IgD-negative memory B cell (primary cell): ENCODE data around the gene RSF1. TPM values are rescaled to one million over a fixed set of nuclear protein-coding genes. Genes with fewer than 3 reads are reported as not detected.
"Not testable (repeated sequence)": the region's sequence is repeated elsewhere in the genome, so short reads cannot be mapped to it uniquely, and the experiment has no call there.

Experiments
- H3K27ac Mint-ChIP-seq, 3 donors: one replicate each; pipeline ENCODE4 v1.8.0; 2020 to 2022; ENCODE audit warnings: mild to moderate bottlenecking in 3 of 3, mixed read lengths in 3 of 3, moderate library complexity in 1 of 3
- H3K27me3 Mint-ChIP-seq: one replicate; pipeline ENCODE4 v1.8.0; 2021; ENCODE audit warnings: mixed read lengths
- H3K36me3 Mint-ChIP-seq: one replicate; pipeline ENCODE4 v1.8.0; 2020; ENCODE audit warnings: mild to moderate bottlenecking, mixed read lengths
- H3K4me1 Mint-ChIP-seq, 3 donors: one replicate each; pipeline ENCODE4 v1.8.0; 2020 to 2022; ENCODE audit warnings: mixed read lengths in 3 of 3, mild to moderate bottlenecking in 1 of 3
- H3K4me3 Mint-ChIP-seq, 4 donors: one replicate each; pipeline ENCODE4 v1.8.0; 2020 to 2022; ENCODE audit warnings: mild to moderate bottlenecking in 4 of 4, mixed read lengths in 4 of 4, moderate library complexity in 3 of 4
- H3K9me3 Mint-ChIP-seq, 3 donors: one replicate each; pipeline ENCODE4 v1.8.0; 2020 to 2021; ENCODE audit warnings: mixed read lengths in 3 of 3, mild to moderate bottlenecking in 1 of 3
- polyA plus RNA-seq: library from polyadenylated mRNA; unstranded; fragments of 300-500 nt; fragmentation: Illumina TruSeq; gene quantifications from one replicate; pipeline ENCODE4 v1.2.3, GENCODE V29; 2021

Gene RSF1
- polyA plus RNA-seq = 57.0 TPM

- peaks cover 27 to 35% (median 31%) of the 10 kb centered on the region in 3 donors for H3K4me1 Mint-ChIP-seq
- H3K4me3 Mint-ChIP-seq = peak within 1 kb of the TSS; percentile 87 to 100 (median 99)
- H3K36me3 Mint-ChIP-seq = no peaks in the 10 kb centered on the region
- no peaks in the 10 kb centered on the region for H3K9me3 Mint-ChIP-seq
- H3K27me3 Mint-ChIP-seq = no peaks in the 10 kb centered on the region
- peak within 1 kb of the TSS; percentile 88 to 95 (median 92) for H3K27ac Mint-ChIP-seq
Measured at GRCh38 chr11:77820565-77821348, at the start of gene RSF1, which contains the start of gene AAMDC. Gene RSF1, minus strand, starts transcription at chr11:77820722. Its CDS starts 8 bp downstream, at chr11:77820714. Gene AAMDC, plus strand, starts transcription at chr11:77821144. Its CDS starts 21,353 bp downstream, at chr11:77842497.

DNA sequence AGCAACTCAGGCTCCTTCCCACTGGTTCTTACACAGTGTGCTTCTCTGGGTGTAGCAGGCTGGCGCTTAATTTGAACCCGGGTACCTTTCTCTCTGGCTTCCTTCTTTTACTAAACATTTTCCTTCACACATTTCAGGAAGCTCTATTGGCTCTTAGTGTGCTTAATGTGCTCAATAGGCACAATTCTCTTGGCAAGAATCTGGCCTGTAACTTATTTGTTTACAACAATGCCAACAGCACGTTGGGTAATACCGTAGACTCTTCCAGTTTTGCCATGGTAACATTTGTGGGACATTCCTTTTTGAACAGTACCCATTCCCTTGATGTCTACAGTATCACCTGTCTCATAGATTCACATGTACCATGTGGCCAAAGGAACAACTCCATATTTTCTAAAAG, 48.2 kb upstream of the RSF1 start:
- no peak overlapping the region for H3K27ac Mint-ChIP-seq
- no peaks in the 10 kb centered on the region for H3K27me3 Mint-ChIP-seq
- peaks cover 6% of the 10 kb centered on the region for H3K36me3 Mint-ChIP-seq
- no peaks in the 10 kb centered on the region for H3K9me3 Mint-ChIP-seq
- no peak overlapping the region for H3K4me3 Mint-ChIP-seq
- peaks cover 0 to 1% (median 0%) of the 10 kb centered on the region in 3 donors for H3K4me1 Mint-ChIP-seq

DNA sequence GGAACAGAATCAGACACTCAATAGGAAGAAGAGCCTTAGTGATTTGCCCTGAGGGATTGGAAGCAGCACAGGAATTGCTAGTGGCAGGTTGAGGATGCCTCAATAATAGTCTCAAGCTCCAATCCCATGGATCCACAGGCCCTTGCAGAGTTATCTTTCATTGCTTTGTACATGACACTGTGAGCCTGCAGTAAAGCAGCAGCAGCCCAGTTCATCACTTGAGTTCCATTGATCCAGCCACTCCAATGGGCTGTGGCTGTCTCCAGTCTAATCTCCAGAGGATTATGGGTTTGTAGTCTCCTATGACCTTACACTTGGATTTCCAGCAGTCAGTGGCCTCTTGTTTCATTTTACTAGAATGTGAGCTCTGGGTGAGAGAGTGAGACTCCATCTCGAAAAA, 45.8 kb upstream of the RSF1 start:
- no peak overlapping the region for H3K27ac Mint-ChIP-seq

DNA sequence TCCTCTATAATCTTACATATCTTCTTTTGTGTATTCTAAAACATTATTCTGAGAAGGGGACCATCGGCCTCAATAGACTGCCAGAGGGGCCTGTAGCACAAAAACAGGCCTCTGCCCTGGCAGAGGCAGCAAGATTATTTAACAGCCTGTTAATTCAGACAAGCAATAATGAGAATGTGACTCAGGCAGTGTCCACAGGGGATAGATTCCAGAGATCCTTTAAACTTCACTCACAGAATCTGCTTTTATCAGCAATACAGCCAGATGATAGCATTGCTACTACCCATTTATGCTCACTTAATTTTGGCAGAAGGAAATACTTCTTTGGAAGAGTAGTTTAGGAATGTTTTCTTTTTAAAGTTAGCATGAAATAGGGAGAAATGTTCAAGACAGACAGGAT, 45.3 kb upstream of the RSF1 start:
- Mint-ChIP-seq H3K27ac (no peak overlapping the region), H3K36me3 (peaks cover 2% of the 10 kb centered on the region), H3K27me3 (no peaks in the 10 kb centered on the region), H3K4me1 (peaks cover 0 to 1% (median 0%) of the 10 kb centered on the region in 3 donors), H3K9me3 (no peaks in the 10 kb centered on the region), H3K4me3 (no peak overlapping the region)

More for the DNA sequence above, 45.8 kb upstream of the RSF1 start:
- no peak overlapping the region for H3K4me3 Mint-ChIP-seq
- H3K27me3 Mint-ChIP-seq = no peaks in the 10 kb centered on the region
- H3K9me3 Mint-ChIP-seq = no peaks in the 10 kb centered on the region
- peaks cover 0 to 1% (median 0%) of the 10 kb centered on the region in 3 donors for H3K4me1 Mint-ChIP-seq
- peaks cover 3% of the 10 kb centered on the region for H3K36me3 Mint-ChIP-seq

- not testable (repeated sequence) for H3K27ac Mint-ChIP-seq, H3K27me3 Mint-ChIP-seq, H3K4me3 Mint-ChIP-seq, H3K36me3 Mint-ChIP-seq, H3K9me3 Mint-ChIP-seq, H3K4me1 Mint-ChIP-seq
Measured at GRCh38 chr11:77861444-77861843, 40.9 kb upstream of the RSF1 start.

DNA sequence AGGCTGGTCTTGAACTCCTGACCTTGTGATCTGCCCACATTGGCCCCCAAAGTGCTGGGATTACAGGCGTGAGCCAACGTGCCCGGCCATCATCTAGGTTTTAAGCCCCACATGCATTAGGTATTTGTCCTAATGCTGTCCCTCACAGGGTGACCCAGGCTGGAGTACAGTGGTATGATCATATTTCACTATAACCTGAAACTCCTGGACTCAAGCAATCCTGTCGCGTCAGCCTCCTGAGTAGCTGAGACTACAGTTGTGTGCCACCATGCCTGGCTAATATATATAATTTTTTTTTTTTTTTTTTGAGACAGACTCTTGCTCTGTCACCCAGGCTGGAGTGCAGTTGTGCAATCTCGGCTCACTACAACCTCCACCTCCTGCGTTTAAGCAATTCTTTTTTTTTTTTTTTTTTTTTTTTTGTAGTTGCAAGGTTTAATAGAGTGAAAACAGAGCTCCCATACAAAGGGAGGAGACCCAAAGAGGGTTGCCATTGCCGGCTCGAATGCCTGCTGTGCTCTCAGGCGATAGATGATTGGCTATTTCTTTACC, 37.5 kb upstream of the RSF1 start:
- not testable (repeated sequence) for H3K4me3 Mint-ChIP-seq, H3K27me3 Mint-ChIP-seq, H3K27ac Mint-ChIP-seq, H3K4me1 Mint-ChIP-seq, H3K36me3 Mint-ChIP-seq
- H3K9me3 Mint-ChIP-seq = peaks cover 5 to 15% (median 13%) of the 10 kb centered on the region in 3 donors

DNA sequence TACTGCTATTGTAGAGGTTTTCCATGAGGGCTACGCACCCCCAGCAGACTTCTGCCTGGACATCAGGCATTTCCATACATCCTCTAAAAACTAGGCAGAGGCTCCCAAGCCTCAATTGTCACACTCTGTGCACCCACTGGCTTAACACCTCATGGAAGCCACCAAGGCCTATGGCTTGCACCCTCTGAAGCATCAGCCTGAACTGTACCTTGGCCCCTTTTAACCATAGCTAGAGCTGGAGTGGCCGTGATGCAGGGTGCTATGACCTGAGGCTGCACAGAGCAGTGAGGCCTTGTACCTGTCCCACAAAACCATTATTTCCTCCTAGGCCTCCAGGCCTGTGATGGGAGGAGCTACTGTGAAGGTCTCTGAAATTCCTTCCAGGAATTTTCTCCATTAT, 34.3 kb upstream of the RSF1 start:
- no peak overlapping the region for H3K27ac Mint-ChIP-seq
- peaks cover 12% of the 10 kb centered on the region for H3K36me3 Mint-ChIP-seq
- H3K4me3 Mint-ChIP-seq = no peak overlapping the region
- H3K9me3 Mint-ChIP-seq = peaks cover 5 to 16% (median 13%) of the 10 kb centered on the region in 3 donors
- H3K27me3 Mint-ChIP-seq = no peaks in the 10 kb centered on the region
- peaks cover 0 to 1% (median 0%) of the 10 kb centered on the region in 3 donors for H3K4me1 Mint-ChIP-seq

DNA sequence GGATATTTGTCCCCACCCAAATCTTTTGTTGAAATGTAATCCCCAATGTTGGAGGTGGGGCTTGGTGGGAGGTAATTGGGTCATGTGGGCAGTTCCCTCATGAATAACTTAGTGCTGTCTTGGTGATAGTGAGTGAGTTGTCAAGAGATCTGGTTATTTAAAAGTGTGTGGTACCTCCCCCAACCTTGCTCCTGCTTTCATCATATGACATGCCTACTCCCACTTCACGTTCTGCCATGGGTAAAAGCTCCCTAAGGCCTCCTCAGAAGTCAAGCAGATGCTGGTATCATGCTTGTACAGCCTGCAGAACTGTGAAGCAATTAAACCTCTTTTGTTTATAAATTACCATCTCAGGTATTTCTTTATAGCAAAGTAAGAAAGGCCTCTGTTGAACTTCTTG, 31.0 kb upstream of the RSF1 start:
- H3K27ac Mint-ChIP-seq = no peak overlapping the region
- peaks cover 4 to 14% (median 9%) of the 10 kb centered on the region in 3 donors for H3K9me3 Mint-ChIP-seq
- H3K36me3 Mint-ChIP-seq = peaks cover 19% of the 10 kb centered on the region

GRCh38 chr11:77843700-77844099, 23.2 kb upstream of the RSF1 start:
- not testable (repeated sequence) for H3K27me3 Mint-ChIP-seq, H3K4me3 Mint-ChIP-seq, H3K27ac Mint-ChIP-seq, H3K4me1 Mint-ChIP-seq
- H3K9me3 Mint-ChIP-seq = peaks cover 3 to 12% (median 11%) of the 10 kb centered on the region in 3 donors
- peaks cover 40% of the 10 kb centered on the region for H3K36me3 Mint-ChIP-seq

More for the DNA sequence above, 31.0 kb upstream of the RSF1 start:
- Mint-ChIP-seq H3K4me1 (peaks cover 0 to 1% (median 0%) of the 10 kb centered on the region in 3 donors), H3K27me3 (no peaks in the 10 kb centered on the region), H3K4me3 (no peak overlapping the region)

- Mint-ChIP-seq H3K27ac (no peak overlapping the region), H3K4me3 (no peak overlapping the region), H3K9me3 (peaks cover 2 to 12% (median 11%) of the 10 kb centered on the region in 3 donors), H3K4me1 (no peaks in the 10 kb centered on the region), H3K27me3 (no peaks in the 10 kb centered on the region), H3K36me3 (peaks cover 37% of the 10 kb centered on the region)
Measured at GRCh38 chr11:77842441-77843121, 22.1 kb upstream of the RSF1 start.

GRCh38 chr11:77833302-77833701, 12.8 kb upstream of the RSF1 start:
- Mint-ChIP-seq H3K27me3 (no peaks in the 10 kb centered on the region), H3K4me3 (no peak overlapping the region), H3K27ac (no peak overlapping the region), H3K9me3 (peaks cover 0 to 5% (median 0%) of the 10 kb centered on the region in 3 donors), H3K4me1 (no peaks in the 10 kb centered on the region), H3K36me3 (no peaks in the 10 kb centered on the region)

GRCh38 chr11:77828926-77829325, 8.4 kb upstream of the RSF1 start:
- no peaks in the 10 kb centered on the region for H3K36me3 Mint-ChIP-seq
- H3K4me1 Mint-ChIP-seq = no peaks in the 10 kb centered on the region
- peaks cover 0 to 5% (median 0%) of the 10 kb centered on the region in 3 donors for H3K9me3 Mint-ChIP-seq
- H3K27me3 Mint-ChIP-seq = no peaks in the 10 kb centered on the region
- no peak overlapping the region for H3K27ac Mint-ChIP-seq
- no peak overlapping the region for H3K4me3 Mint-ChIP-seq

DNA sequence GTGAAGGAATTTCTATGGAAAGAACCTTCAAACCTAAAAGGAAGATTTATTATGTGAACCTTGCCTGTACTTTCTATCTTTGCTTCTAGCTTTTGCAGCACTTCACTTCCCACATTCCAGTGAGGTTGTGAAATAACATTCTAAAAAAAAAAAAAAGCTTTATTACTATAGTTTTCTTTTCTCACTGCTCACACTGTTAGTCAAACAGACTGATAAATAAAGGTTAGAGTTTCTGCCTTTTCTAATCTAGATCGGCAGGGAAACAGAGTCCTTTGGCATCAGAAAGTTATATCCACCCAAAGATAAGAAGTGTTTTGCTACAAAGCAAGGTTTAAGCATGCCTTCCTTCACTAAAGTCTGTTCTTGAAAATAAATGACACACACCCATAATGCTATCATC, 3.3 kb upstream of the RSF1 start:
- Mint-ChIP-seq H3K9me3 (no peaks in the 10 kb centered on the region), H3K4me1 (peaks cover 11 to 12% (median 12%) of the 10 kb centered on the region in 3 donors), H3K4me3 (peak overlapping the region in 1 of 4 donors; percentile 34)

DNA sequence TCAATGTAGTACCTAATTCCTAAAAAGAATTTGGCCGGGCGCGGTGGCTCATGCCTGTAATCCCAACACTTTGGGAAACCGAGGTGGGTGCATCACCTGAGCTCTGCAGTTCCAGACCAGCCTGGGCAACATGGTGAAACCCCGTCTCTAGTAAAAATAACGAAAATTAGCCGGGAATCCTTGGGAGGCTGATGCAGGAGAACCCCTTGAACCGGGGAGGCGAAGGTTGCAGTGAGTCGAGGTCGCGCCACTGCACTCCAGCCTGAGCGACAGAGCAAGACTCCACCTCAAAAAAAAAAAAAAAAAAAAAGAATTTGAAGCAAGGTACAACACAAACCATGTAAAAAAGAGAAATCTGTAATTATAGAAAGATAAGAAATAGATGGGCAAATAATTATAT, 1.6 kb upstream of the RSF1 start:
- H3K27me3 Mint-ChIP-seq, H3K9me3 Mint-ChIP-seq, H3K4me3 Mint-ChIP-seq, H3K36me3 Mint-ChIP-seq, H3K27ac Mint-ChIP-seq: not testable (repeated sequence)
- peaks cover 16 to 25% (median 21%) of the 10 kb centered on the region in 3 donors for H3K4me1 Mint-ChIP-seq

More for the DNA sequence above, 3.3 kb upstream of the RSF1 start:
- no peaks in the 10 kb centered on the region for H3K36me3 Mint-ChIP-seq
- H3K27me3 Mint-ChIP-seq = no peaks in the 10 kb centered on the region
- no peak overlapping the region for H3K27ac Mint-ChIP-seq

- Mint-ChIP-seq H3K36me3 (no peaks in the 10 kb centered on the region), H3K9me3 (no peaks in the 10 kb centered on the region)
Measured at GRCh38 chr11:77821349-77821851, 878 bp upstream of the RSF1 start.

More at GRCh38 chr11:77821349-77821851, 878 bp upstream of the RSF1 start:
- Mint-ChIP-seq H3K4me1 (peaks cover 21 to 30% (median 26%) of the 10 kb centered on the region in 3 donors), H3K27me3 (no peaks in the 10 kb centered on the region), H3K4me3 (peak overlapping the region; percentile 87 to 100 (median 99)), H3K27ac (peak overlapping the region; percentile 88 to 93 (median 92))
